Neuron (in vitro differentiated cells): ENCODE measurements around the gene NPAS3.

Experiments used
- H2AFZ ChIP-seq: one replicate; pipeline ENCODE4 v1.6.1; 2013; ENCODE audit warnings: low read depth, mild to moderate bottlenecking, inconsistent platforms, low read length, moderate library complexity
- H3K27me3 ChIP-seq: one replicate; pipeline ENCODE4 v1.6.1; 2013; ENCODE audit warnings: low read length; ENCODE audit not compliant: insufficient read depth
- H3K36me3 ChIP-seq: one replicate; pipeline ENCODE4 v1.6.1; 2013; ENCODE audit warnings: low read length; ENCODE audit not compliant: insufficient read depth
- H3K4me1 ChIP-seq: one replicate; pipeline ENCODE4 v1.6.1; 2013; ENCODE audit warnings: low read length; ENCODE audit not compliant: insufficient read depth
- H3K4me3 ChIP-seq: 2 replicates; pipeline ENCODE4 v1.5.1; 2013; ENCODE audit warnings: mild to moderate bottlenecking, low read length, moderate library complexity
- H3K9me3 ChIP-seq: one replicate; pipeline ENCODE4 v1.6.1; 2013; ENCODE audit warnings: low read length

The NPAS3 gene

DNA sequence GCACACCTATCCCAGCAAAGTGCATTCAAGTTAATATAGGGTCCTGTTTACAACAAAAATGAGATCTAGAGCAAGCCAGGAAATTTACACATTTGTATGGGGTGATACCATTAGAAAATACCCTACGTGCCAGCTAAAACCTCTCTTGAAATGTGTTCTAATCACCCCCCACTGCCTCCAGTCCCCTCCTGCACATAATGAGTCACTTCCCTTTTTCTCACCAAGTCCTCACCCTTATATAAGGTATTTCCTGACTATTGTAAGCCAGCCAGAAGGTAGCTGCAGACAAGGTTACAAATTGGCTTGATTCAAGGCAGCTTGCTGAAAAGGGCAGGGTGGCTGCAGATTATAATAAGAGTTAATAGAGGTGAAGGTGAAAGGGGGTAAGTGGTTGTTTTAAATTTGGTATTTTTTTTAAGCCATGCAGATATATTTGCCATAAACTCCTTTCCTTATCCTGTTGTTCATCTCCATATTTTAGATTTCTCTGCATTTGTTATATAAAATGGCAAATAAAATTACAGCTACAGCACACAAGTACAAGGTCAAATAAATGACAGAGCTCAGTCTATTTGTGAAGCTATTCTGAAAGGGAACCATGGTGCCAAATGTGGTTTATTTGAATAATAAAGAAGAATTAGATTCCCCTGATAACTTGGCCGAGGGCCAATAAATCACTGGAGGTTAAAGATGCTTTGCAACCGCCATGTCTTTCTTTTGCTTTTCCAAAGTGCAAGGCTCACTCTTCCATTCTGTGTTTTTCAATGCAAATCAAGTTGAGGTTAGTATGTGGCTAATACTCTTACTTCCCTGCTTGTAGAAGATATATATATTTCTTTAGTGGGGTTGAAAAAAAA, 626.3 kb downstream of the NPAS3 start:
- Histone ChIP-seq H3K36me3 (peaks cover 9% of the 10 kb centered on the region), H2AFZ (no peak overlapping the region), H3K4me3 (no peak overlapping the region), H3K9me3 (no peaks in the 10 kb centered on the region), H3K4me1 (peaks cover 60% of the 10 kb centered on the region), H3K27me3 (no peaks in the 10 kb centered on the region)

DNA sequence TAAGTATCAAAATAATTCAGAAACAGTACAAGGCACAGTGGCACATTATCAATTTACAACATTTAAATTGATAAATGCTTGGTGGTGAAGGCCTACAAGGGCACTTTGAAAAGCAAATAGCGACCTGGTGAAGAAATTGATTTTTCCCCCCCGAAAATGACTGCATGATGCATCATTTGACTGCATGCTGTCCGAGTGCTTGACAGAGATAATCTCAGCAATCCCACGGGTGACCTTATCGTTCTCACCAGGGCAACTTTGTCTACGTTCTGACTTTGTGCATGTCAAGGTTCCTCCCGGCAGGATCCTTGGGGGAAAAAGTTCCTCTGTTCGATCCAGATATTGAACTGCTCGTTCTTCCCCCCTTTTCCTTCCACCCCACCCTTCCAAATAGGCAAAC, 627.4 kb downstream of the NPAS3 start:
- Histone ChIP-seq H3K9me3 (no peaks in the 10 kb centered on the region), H3K4me1 (peaks cover 71% of the 10 kb centered on the region), H3K4me3 (no peak overlapping the region), H2AFZ (no peak overlapping the region), H3K27me3 (no peaks in the 10 kb centered on the region), H3K36me3 (peaks cover 4% of the 10 kb centered on the region)

DNA sequence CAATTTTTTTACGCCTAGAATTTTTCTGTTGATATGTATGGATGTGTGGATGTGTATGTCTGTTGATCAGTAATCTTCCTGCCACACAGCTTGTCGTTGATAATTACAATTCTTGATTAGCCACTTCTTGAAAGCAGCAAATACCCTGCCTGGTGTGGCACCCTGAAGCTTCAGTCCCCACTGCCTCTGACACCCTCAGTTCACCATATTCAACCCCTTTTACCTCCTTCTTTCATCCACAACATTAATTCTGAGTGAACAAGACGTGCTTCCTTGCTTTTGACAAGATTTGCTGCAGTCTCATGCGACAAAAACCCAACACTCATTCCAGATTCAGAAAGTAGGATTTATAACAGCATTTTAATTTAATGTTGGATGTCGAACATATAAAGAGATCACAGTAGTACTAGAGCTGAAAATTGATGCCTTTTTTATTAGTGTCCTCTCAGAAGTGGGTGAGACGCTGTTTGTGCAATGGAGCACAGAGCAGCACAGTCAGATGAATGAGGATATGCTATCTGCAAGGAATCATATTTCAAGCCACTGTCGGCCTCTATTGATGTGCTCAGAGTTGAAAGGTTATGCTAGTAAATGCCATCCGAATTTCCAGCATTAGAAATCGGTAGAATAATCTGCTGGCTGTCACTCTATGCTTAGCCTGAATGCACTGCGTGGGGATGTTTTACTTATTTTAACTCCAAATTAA, 628.5 kb downstream of the NPAS3 start:
- Histone ChIP-seq H3K4me3 (no peak overlapping the region), H3K27me3 (no peaks in the 10 kb centered on the region), H3K4me1 (peaks cover 75% of the 10 kb centered on the region), H3K36me3 (no peaks in the 10 kb centered on the region), H3K9me3 (no peaks in the 10 kb centered on the region), H2AFZ (no peak overlapping the region)

DNA sequence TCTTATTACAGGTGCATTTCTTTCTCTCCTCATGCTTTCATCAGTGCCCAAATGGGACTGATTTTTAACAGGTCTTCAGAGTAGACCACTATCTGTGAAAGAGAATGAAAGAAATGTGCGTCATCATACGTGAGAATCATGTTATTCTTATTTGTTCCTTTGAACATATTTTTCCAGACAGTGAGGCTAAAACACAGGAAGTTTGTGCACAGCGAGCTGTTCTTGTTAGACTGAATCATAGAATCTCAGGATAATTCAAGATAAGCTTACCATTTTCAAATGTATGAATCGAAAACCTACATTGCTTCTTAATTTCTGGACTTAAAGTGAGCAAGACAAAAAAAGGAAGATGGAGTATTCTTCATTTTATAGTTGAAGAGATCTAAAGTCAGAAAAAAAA, 629.1 kb downstream of the NPAS3 start:
- no peaks in the 10 kb centered on the region for H3K9me3 ChIP-seq

DNA sequence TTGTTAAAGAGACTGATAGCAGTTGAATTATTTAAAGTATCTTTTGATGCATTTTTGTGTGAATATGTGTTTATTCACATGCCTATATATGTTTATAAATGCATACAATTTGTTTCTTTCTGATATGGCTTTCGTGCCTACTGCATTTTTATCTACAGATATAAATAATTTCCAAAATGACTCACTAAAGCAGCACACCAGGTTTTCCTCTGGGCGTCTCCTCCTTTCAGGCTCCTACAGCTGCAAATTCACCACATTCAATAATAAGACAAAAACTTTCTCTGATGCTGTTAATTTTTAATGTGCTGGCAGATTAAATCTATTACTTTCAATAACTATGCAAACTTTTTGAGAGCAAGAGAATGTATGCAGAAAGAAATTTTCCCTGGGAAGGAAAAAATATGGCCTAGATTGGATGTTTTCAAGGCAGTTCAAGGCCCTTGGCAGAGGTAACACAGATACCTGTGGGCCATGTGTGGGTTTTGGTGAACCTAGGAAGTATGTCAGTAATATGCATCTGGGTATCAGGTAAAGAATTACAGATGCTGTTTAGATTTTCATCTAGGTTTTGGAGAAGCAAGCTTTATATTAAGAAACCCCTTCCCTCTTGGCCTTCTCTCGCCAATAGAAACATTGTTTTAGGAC, 630.4 kb downstream of the NPAS3 start:
- Histone ChIP-seq H3K4me3 (no peak overlapping the region), H3K9me3 (no peaks in the 10 kb centered on the region), H3K4me1 (peaks cover 74% of the 10 kb centered on the region), H3K27me3 (no peaks in the 10 kb centered on the region), H3K36me3 (no peaks in the 10 kb centered on the region), H2AFZ (no peak overlapping the region)

More for the DNA sequence above, 629.1 kb downstream of the NPAS3 start:
- no peaks in the 10 kb centered on the region for H3K36me3 ChIP-seq
- H2AFZ ChIP-seq: no peak overlapping the region
- H3K4me1 ChIP-seq: peaks cover 75% of the 10 kb centered on the region
- H3K4me3 ChIP-seq: no peak overlapping the region
- H3K27me3 ChIP-seq: no peaks in the 10 kb centered on the region

DNA sequence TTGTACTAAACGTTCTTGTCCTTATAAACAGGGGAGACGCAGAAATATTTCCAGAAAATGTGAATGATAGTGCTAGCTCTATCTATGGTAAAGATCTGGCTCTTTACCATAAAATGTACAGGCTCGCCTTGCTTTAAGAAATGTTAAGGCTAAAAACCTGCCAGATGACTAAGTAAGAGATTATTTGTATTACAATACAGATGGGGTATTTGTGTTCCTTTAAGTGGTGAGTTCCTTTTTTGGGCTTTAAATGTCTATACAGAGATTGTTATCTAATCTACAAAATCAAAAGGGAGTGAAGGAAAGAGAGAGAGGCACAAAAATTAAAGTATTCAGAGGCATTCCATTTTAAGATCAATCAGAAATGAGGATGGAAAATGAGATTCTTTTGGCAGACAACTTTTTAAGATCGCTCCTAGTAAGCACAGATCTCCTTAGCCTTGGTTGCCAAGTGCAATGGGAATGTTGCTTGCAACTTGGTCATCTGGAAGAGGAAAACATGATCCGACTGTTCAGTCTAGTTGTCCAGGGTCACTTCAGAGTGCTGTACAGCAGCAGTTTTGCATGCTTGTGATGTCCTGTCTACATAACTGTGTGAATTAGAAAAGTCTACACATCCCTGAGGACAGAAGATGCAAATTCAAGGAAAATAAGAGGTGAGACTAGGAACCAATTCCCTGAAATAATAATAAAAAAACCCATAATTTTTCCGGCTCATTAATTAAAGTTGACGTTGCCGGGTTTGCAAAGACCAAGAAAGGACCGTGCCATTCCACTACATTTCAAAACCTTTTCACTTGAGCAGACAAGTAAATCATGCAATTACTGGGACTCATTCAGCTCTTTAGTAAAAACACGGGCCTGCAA, 631.4 kb downstream of the NPAS3 start:
- no peaks in the 10 kb centered on the region for H3K36me3 ChIP-seq
- H3K4me1 ChIP-seq: peaks cover 64% of the 10 kb centered on the region
- H3K27me3 ChIP-seq: no peaks in the 10 kb centered on the region
- H3K4me3 ChIP-seq: no peak overlapping the region
- no peak overlapping the region for H2AFZ ChIP-seq
- no peaks in the 10 kb centered on the region for H3K9me3 ChIP-seq

DNA sequence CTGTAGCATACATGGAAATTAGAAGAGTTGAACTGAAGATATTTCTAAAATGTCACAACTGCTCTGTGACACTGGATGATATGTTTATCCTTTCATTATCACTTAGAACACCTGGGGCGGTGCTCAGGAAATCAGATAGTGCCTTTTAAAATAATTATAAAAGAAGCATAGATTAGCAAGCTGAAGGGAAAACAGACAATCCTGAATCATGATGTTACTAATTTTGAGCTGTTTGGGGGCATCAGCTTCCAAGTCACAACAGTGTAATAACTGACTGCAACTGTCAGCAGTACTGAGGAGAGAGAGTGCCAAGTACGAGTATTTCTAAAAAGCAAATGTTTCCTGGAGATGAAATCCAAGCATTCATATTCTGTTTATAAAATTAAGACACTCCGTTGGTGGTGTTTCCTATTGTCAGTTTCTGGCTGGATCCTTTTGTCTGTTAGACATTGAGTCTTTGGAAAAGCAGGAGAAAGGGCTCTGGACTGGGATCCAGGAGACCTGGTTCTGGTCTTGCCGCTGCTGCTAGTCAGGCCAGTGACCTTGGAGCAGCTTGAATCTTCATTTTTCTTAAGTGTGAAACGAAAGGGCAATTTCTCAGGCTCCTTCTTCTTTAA, 632.1 kb downstream of the NPAS3 start:
- H3K4me1 ChIP-seq: peaks cover 57% of the 10 kb centered on the region
- no peaks in the 10 kb centered on the region for H3K36me3 ChIP-seq

DNA sequence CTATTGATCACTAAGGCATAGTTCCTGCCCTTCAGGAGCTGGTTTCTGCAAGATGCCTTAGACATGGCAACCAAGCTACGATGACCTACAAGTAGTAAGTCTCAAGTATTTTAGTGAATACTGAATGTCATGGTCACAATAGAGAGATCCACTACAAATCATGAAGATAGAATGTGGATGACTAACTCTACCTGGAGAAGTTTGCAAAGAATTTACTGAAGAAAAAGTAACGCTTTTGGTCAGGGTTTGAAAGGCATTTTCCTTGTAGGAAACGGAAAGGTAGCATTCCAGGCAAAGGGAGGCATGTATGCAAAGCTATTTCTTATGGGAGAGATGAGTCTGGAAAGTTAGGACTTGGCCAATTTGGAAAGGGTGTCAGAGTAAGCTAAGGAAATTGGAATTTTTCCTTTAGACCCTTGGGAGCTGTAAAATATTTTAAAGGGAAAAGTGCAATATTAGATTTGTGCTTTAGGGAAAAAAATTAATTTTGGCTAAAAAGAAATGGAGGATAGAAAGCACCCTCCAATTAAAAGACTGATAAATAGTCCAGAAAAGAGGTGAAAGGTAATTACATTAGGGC, 634.7 kb downstream of the NPAS3 start:
- Histone ChIP-seq H3K4me1 (peaks cover 31% of the 10 kb centered on the region), H3K9me3 (no peaks in the 10 kb centered on the region), H2AFZ (no peak overlapping the region), H3K27me3 (no peaks in the 10 kb centered on the region), H3K4me3 (no peak overlapping the region), H3K36me3 (no peaks in the 10 kb centered on the region)

More for the DNA sequence above, 632.1 kb downstream of the NPAS3 start:
- H3K4me3 ChIP-seq: no peak overlapping the region
- no peaks in the 10 kb centered on the region for H3K27me3 ChIP-seq
- no peak overlapping the region for H2AFZ ChIP-seq
- H3K9me3 ChIP-seq: no peaks in the 10 kb centered on the region

DNA sequence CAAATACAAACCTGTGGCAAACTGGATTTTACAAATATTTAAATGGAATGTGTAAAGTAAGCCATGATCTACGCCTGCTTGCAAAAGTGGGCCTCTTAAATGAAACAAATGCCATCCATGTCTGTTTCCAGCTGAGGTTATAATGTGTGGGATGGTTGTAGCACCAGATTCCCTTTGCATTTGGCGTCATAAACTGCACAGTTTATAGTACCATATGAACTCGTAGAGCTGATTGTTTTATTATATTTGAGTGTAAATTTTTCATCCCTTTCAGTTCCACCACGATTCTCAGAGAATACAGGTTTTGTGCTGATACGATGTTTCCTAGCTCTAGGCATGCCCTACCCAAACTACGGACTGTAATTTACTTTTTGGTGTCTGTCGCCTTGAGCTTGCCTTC, 637.3 kb downstream of the NPAS3 start:
- Histone ChIP-seq H3K9me3 (no peaks in the 10 kb centered on the region), H3K36me3 (no peaks in the 10 kb centered on the region), H3K4me1 (peaks cover 5% of the 10 kb centered on the region), H3K4me3 (no peak overlapping the region), H3K27me3 (no peaks in the 10 kb centered on the region), H2AFZ (no peak overlapping the region)

DNA sequence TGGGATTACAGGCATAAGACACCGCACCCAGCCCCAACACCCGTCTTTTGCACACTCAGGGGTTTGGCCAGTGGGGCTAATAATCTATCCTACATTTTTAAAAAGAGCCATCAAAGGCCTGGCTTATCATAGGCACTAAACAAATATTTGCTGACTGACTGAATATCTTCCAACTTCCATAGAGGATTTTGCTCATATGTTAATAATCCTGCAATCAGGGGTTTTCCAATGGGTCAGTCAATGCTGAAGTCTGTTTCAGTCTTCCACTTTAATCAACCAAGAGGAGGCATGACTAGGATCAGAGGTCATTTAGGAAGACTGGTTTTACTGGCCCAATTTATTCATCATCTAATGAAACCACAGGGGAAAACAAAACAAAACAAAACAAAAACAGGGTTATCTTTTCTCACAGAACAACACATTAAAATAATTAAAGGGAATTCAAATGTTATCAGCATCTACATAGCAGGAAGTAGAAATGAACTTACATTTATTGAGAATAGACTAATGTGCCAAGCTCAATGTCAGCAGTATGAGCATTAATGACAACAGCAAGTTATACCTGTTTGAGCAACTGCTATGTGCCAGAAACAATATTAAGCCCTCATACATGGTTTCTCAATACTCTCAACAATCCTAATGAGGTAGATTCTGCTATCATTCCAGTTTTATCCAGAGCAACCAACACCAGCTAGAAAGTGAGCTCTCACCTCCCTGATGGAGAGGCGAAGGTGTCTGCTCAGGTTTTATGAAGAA, 640.0 kb downstream of the NPAS3 start:
- no peaks in the 10 kb centered on the region for H3K27me3 ChIP-seq
- no peaks in the 10 kb centered on the region for H3K4me1 ChIP-seq
- no peaks in the 10 kb centered on the region for H3K9me3 ChIP-seq
- no peak overlapping the region for H2AFZ ChIP-seq
- peaks cover 3% of the 10 kb centered on the region for H3K36me3 ChIP-seq
- no peak overlapping the region for H3K4me3 ChIP-seq

DNA sequence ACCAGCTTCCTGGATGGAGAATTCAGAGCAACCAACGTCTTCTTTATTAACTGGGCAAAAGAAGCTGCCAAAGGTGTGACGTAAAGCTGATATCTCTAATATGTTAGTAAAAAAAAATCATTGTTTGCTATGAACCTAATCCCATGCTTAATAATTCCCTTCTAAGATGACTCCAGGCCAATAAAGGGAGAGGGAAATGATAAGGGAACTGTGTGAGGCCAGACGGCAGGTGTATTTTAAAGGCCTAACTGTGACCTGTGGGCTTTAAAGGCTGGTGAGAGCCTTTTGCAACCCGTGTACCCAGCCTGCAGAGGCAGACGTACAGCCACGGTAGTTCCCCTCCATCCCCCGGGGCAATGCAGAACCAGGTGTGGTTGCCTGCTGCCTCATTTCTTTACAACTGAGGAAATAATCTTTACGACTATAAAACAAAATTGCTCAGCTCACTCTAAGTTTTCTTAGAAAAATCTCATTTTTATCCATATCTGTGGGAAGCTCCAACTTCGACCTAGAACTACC, 641.6 kb downstream of the NPAS3 start:
- Histone ChIP-seq H2AFZ (no peak overlapping the region), H3K4me1 (no peaks in the 10 kb centered on the region), H3K9me3 (no peaks in the 10 kb centered on the region), H3K27me3 (no peaks in the 10 kb centered on the region), H3K4me3 (no peak overlapping the region), H3K36me3 (peaks cover 5% of the 10 kb centered on the region)
